SU-DHL-6 (cell line): Measurements from ENCODE around the gene C7orf57.
A peak's percentile ranks its signal among the peaks of the same experiment; 100 is the strongest.
"Not testable (repeated sequence)": the region's sequence is repeated elsewhere in the genome, so short reads cannot be mapped to it uniquely, and the experiment has no call there.

Experiments used
- H2AFZ ChIP-seq: fragments of 200-600 bp; sonication (generic); 2 replicates; pipeline ENCODE4 v1.6.1; 2014; ENCODE audit warnings: low read depth, mild to moderate bottlenecking, moderate library complexity, mixed read lengths, antibody characterized with exemption, low read length; ENCODE audit not compliant: severe bottlenecking
- H3F3A ChIP-seq: fragments of 200-600 bp; shearing (Covaris generic); 2 replicates; pipeline ENCODE4 v1.6.0; 2016; ENCODE audit warnings: antibody characterized with exemption, mild to moderate bottlenecking; ENCODE audit not compliant: insufficient read depth
- H3K27ac ChIP-seq: fragments of 200-600 bp; sonication (generic); 2 replicates; pipeline ENCODE4 v1.5.1; 2016; ENCODE audit warnings: low read depth, mild to moderate bottlenecking, low read length, moderate library complexity, mixed read lengths
- H3K27me3 ChIP-seq: fragments of 200-600 bp; sonication (generic), shearing (Covaris generic); 2 replicates; pipeline ENCODE4 v1.6.0; 2014; ENCODE audit warnings: mild to moderate bottlenecking, low read length
- H3K36me3 ChIP-seq: fragments of 200-600 bp; sonication (generic); 2 replicates; pipeline ENCODE4 v1.6.1; 2014; ENCODE audit warnings: mild to moderate bottlenecking, low read length, mixed read lengths
- H3K4me2 ChIP-seq: fragments of 300-600, 200-600 bp; shearing (Covaris generic), sonication (generic); 2 replicates; pipeline ENCODE4 v1.6.0; 2014; ENCODE audit warnings: low read length, low read depth, mild to moderate bottlenecking; ENCODE audit not compliant: poor library complexity, severe bottlenecking
- H3K4me3 ChIP-seq: fragments of 200-600 bp; sonication (generic); 2 replicates; pipeline ENCODE4 v1.5.1; 2014; ENCODE audit warnings: antibody characterized with exemption, low read length, mild to moderate bottlenecking, mixed read lengths; ENCODE audit not compliant: insufficient read depth, poor library complexity, severe bottlenecking
- H3K79me2 ChIP-seq: fragments of 200-600 bp; sonication (generic); 2 replicates; pipeline ENCODE4 v1.6.1; 2014; ENCODE audit warnings: mild to moderate bottlenecking, low read length, moderate library complexity; ENCODE audit not compliant: insufficient read depth
- H3K9ac ChIP-seq: fragments of 200-600 bp; sonication (generic); 2 replicates; pipeline ENCODE4 v1.7.0; 2014; ENCODE audit warnings: mild to moderate bottlenecking, low read length
- H3K9me2 ChIP-seq: fragments of 200-600 bp; sonication (generic); replicated peaks from 2 replicates; pipeline ENCODE4 v1.6.1; 2014; ENCODE audit warnings: low read length; ENCODE audit not compliant: insufficient read depth
- H3K9me3 ChIP-seq: fragments of 200-600 bp; sonication (generic); 2 replicates; pipeline ENCODE4 v1.6.1; 2014; ENCODE audit warnings: low read length, mixed read lengths; ENCODE audit not compliant: insufficient read depth
- H4K20me1 ChIP-seq: fragments of 200-600 bp; sonication (generic); 2 replicates; pipeline ENCODE4 v1.6.1; 2014; ENCODE audit warnings: low read depth, mild to moderate bottlenecking, antibody characterized with exemption, low read length, moderate library complexity, mixed read lengths
- CTCF ChIP-seq: fragments of 200-600 bp; sonication (generic); IDR thresholded peaks from one replicate; pipeline ENCODE4 v1.5.1; 2017; ENCODE audit warnings: antibody characterized with exemption, mild to moderate bottlenecking, low read length, moderate library complexity; ENCODE audit not compliant: insufficient read depth, poor library complexity, severe bottlenecking
- EZH2phosphoT487 ChIP-seq: fragments of 200-600 bp; sonication (generic), shearing (Covaris generic); conservative IDR thresholded peaks from 2 replicates; pipeline ENCODE4 v1.6.1; 2018; ENCODE audit warnings: mild to moderate bottlenecking, antibody characterized with exemption, low read length, moderate library complexity, mixed read lengths

C7orf57 gene

DNA sequence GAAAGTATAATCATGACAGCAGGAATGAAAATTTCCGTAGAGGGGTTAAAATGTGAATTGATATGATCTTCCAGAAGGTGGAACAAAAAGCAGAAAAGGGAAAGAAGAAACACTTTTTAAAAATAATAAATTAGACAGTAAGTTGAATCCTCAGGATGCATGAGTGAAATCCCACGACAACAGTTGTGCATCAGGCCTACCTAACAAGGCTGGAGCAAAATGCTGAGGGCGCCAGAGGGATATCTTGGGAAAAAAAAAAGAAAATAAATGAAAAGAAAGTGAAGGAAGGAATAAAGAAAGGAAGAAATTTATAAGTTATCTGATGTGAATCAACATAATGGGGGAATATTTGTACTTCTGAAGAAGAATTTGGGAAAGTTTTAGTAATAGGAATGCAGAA is 42.9 kb upstream of the C7orf57 start:
- no peaks in the 10 kb centered on the region for H3F3A ChIP-seq
- H3K9me3 ChIP-seq, result no peaks in the 10 kb centered on the region
- no peak for TF ChIP-seq CTCF
- no peak for TF ChIP-seq EZH2phosphoT487
- H2AFZ ChIP-seq, result peak overlapping the region; percentile 93
- H3K27me3 ChIP-seq, result no peaks in the 10 kb centered on the region
- no peaks in the 10 kb centered on the region for H4K20me1 ChIP-seq
- H3K9me2 ChIP-seq, result no peaks in the 10 kb centered on the region
- H3K27ac ChIP-seq, result peak overlapping the region; percentile 46
- no peaks in the 10 kb centered on the region for H3K79me2 ChIP-seq
- peak overlapping the region; percentile 63 for H3K4me2 ChIP-seq
- no peaks in the 10 kb centered on the region for H3K36me3 ChIP-seq
- peak overlapping the region; percentile 48 for H3K4me3 ChIP-seq
- H3K9ac ChIP-seq, result peak overlapping the region; percentile 52

- no peaks in the 10 kb centered on the region for H3F3A ChIP-seq
- H3K9me3 ChIP-seq, result no peaks in the 10 kb centered on the region
- no peak overlapping the region for H3K9ac ChIP-seq
- no peak overlapping the region for H3K4me3 ChIP-seq
- no peak overlapping the region for H3K27ac ChIP-seq
- TF ChIP-seq CTCF (no peak), EZH2phosphoT487 (no peak)
- H3K4me2 ChIP-seq, result no peak overlapping the region
- no peak overlapping the region for H2AFZ ChIP-seq
- H3K36me3 ChIP-seq, result no peaks in the 10 kb centered on the region
- no peaks in the 10 kb centered on the region for H3K27me3 ChIP-seq
- H4K20me1 ChIP-seq, result no peaks in the 10 kb centered on the region
- H3K79me2 ChIP-seq, result no peaks in the 10 kb centered on the region
- H3K9me2 ChIP-seq, result no peaks in the 10 kb centered on the region
Observed at GRCh38 chr7:47999413-47999812, 35.9 kb upstream of the C7orf57 start.

DNA sequence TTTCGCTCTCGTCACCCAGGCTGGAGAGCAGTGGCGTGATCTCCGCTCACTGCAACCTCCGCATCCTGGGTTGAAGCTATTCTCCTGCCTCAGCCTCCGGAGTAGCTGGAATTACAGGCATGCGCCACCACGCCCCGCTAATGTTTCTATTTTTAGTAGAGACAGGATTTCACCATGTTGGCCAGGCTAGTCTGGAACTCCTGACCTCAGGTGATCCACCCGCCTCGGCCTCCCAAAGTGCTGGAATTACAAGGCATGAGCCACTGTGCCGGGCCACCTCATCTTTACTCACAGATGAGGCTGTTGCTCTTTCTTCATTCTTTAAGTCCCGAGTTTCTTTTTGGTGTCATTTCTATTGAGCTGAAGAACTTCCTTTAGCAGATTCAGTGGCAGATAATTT is 35.2 kb upstream of the C7orf57 start:
- not testable (repeated sequence) for H2AFZ ChIP-seq, H3K4me3 ChIP-seq, H4K20me1 ChIP-seq, H3K79me2 ChIP-seq, H3K4me2 ChIP-seq, H3K9me2 ChIP-seq, H3K27ac ChIP-seq, H3K9me3 ChIP-seq, H3K36me3 ChIP-seq, H3F3A ChIP-seq, H3K27me3 ChIP-seq, H3K9ac ChIP-seq

DNA sequence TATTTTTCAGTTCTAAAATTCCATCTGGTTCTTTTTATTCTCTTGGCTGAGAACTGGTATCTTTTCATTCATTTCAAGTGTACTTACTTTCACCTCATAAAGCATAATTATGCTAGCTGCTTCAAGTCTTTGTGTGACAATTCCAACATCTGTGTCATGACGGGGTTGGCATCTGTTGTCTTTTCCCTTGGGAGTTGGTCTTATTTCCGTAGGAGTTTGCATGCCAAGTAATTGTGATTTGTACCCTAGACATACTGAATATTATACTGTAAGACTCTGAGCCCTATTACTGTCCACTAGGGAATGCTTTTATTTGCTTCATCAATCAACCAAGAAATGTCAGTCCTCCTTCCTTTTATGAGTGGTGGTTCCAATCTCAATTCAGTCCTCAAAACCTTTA is 31.3 kb upstream of the C7orf57 start:
- no peaks in the 10 kb centered on the region for H3K27me3 ChIP-seq
- no peak overlapping the region for H3K9ac ChIP-seq
- no peaks in the 10 kb centered on the region for H3K9me2 ChIP-seq
- H3K27ac ChIP-seq, result no peak overlapping the region
- H3F3A ChIP-seq, result no peaks in the 10 kb centered on the region
- H2AFZ ChIP-seq, result no peak overlapping the region
- H4K20me1 ChIP-seq, result no peaks in the 10 kb centered on the region
- no peaks in the 10 kb centered on the region for H3K36me3 ChIP-seq
- no peaks in the 10 kb centered on the region for H3K79me2 ChIP-seq
- TF ChIP-seq CTCF (no peak), EZH2phosphoT487 (no peak)
- H3K9me3 ChIP-seq, result no peaks in the 10 kb centered on the region
- H3K4me2 ChIP-seq, result no peak overlapping the region
- no peak overlapping the region for H3K4me3 ChIP-seq
